Fibroblast of mammary gland (primary cell): Measurements from ENCODE around the gene FAM237B.
A peak's percentile ranks its signal among the peaks of the same experiment; 100 is the strongest.
"Not testable (repeated sequence)": the region's sequence is repeated elsewhere in the genome, so short reads cannot be mapped to it uniquely, and the experiment has no call there.

Source experiments
- DNase-seq: peaks from one replicate; pipeline ENCODE4 v3.0.0-alpha.2; 2010; ENCODE audit warnings: low read depth
- H3K4me3 ChIP-seq: 2 replicates; pipeline ENCODE4 v1.5.1; 2011; ENCODE audit warnings: low read depth, mild to moderate bottlenecking, low read length, moderate library complexity; ENCODE audit not compliant: control insufficient read depth
- TF ChIP-seq, protein P1 (sequence below): conservative IDR thresholded peaks from 2 replicates; pipeline ENCODE4 v1.5.1; 2011; ENCODE audit warnings: low read depth, low read length, inconsistent platforms; ENCODE audit not compliant: control insufficient read depth, insufficient read depth

Gene FAM237B

GRCh38 chr7:90345595-90346335 lies 24.7 kb upstream of the FAM237B start:
- H3K4me3 ChIP-seq: peak overlapping the region; percentile 98
- peak; percentile 47 for DNase-seq
- TF ChIP-seq, protein P1, sequence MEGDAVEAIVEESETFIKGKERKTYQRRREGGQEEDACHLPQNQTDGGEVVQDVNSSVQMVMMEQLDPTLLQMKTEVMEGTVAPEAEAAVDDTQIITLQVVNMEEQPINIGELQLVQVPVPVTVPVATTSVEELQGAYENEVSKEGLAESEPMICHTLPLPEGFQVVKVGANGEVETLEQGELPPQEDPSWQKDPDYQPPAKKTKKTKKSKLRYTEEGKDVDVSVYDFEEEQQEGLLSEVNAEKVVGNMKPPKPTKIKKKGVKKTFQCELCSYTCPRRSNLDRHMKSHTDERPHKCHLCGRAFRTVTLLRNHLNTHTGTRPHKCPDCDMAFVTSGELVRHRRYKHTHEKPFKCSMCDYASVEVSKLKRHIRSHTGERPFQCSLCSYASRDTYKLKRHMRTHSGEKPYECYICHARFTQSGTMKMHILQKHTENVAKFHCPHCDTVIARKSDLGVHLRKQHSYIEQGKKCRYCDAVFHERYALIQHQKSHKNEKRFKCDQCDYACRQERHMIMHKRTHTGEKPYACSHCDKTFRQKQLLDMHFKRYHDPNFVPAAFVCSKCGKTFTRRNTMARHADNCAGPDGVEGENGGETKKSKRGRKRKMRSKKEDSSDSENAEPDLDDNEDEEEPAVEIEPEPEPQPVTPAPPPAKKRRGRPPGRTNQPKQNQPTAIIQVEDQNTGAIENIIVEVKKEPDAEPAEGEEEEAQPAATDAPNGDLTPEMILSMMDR: no peak

DNA sequence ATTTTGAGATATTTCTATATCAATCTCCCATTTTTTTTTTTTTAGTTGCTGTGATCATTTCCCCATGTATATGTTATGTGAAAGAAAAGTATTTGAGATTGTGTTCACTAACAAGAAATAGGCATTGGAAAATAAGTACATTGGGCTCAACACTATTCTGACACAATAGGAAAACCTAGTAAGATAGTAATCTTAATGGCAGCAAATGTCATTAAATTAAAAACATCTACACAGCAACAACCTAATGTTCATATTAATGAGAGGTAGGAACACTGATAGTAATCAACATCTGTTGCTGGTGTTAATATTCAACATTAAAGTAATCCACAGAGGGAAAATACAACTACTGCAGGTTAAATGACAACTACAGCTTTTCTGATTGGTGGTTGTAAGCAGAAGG lies 23.9 kb upstream of the FAM237B start:
- no peak overlapping the region for H3K4me3 ChIP-seq
- DNase-seq: no peak
- TF ChIP-seq, protein P1: no peak

DNA sequence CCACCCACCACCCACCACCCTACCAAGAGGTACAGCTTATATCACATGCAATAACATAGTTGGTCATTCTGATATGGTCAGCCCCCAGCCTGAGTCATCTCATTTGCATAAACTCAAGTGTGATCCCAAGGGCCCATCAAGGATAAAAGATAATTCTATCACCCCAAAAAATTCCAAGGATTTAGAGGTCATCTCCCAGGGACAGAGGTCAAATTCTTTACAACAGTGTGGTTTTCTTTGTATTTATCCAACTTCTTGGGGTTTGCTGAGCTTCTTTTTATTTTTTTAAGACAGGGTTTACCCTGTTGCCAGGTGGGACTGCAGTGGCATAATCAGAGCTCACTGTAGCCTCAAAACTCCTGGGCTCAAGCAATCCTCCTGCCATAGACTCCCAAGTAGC lies 16.0 kb upstream of the FAM237B start:
- TF ChIP-seq, protein P1: no peak
- no peak for DNase-seq
- no peak overlapping the region for H3K4me3 ChIP-seq

DNA sequence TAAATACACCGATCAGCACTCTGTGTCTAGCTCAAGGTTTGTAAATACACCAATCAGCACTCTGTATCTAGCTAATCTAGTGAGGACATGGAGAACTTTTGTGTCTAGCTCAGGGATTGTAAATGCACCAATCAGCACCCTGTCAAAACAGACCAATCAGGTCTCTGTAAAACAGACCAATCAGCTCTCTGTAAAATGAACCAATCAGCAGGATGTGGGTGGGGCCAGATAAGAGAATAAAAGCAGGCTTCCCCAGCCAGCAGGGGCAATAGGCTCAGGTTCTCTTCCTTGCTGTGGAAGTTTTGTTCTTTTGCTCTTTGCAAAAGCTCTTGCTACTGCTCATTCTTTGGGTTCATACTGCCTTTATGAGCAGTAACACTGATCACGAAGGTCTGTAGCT lies 13.8 kb upstream of the FAM237B start:
- DNase-seq, H3K4me3 ChIP-seq: not testable (repeated sequence)

DNA sequence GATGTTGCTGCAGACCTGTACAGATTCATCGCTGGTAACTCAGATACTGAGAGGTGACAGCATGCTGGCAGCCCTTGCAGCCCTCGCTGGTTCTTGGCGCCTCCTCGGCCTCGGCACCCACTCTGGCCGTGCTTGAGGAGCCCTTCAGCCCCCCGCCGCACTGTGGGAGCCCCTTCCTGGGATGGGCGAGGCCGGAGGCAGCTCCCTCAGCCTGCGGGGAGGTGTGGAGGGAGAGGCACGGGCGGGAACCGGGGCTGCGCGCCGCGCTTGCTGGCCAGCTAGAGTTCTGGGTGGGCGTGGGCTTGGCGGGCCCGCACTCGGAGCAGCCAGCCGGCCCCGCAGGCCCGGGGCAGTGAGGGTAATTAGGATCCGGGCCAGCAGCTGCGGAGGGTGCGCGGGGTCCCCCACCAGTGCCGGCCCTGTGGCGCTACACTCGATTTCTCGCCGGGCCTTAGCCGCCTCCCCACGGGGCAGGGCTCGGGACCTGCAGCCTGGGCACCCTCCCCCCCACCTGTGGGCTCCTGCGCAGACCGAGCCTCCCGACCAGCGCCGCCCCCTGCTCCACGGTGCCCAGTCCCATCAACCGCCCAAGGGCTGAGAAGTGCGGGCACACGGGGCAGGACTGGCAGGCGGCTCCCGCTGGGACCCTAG lies 13.2 kb upstream of the FAM237B start:
- no peak for DNase-seq
- TF ChIP-seq, protein P1: no peak
- no peak overlapping the region for H3K4me3 ChIP-seq

GRCh38 chr7:90326500-90326899 lies 5.4 kb upstream of the FAM237B start:
- TF ChIP-seq, protein P1: no peak
- DNase-seq: no peak
- no peak overlapping the region for H3K4me3 ChIP-seq

DNA sequence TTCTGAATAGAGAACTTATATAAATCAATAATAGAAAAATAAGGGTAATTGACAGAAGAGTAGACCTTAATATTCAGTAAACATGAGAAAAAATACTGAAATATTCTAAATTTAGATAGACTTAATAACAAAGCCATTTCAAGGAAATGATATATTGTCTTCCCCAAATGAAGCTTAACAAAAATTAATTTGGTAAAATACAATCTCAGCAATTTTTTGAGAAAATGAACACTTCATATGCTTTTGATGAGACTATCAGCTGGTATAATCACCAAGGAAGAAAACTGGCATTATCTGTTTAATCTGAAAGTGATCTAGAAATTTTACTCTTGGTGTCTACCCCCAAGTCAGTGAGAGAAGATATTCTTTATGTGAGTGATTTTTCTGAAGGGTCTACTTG lies 1.7 kb upstream of the FAM237B start:
- no peak for DNase-seq
- TF ChIP-seq, protein P1: no peak
- no peak overlapping the region for H3K4me3 ChIP-seq
